Activated CD4-positive, alpha-beta T cell treated with anti-CD3 and anti-CD28 coated beads, Interleukin-10, Interleukin-2, amounts not matched to agents 100 ng/mL and 50 ng/mL, durations not matched to agents 16 hours and 8 hours (primary cell): ENCODE results near the gene ITIH5.

Experiments
- DNase-seq: peaks from one replicate; pipeline ENCODE4 v3.0.0-alpha.2; 2020

Gene ITIH5

DNA sequence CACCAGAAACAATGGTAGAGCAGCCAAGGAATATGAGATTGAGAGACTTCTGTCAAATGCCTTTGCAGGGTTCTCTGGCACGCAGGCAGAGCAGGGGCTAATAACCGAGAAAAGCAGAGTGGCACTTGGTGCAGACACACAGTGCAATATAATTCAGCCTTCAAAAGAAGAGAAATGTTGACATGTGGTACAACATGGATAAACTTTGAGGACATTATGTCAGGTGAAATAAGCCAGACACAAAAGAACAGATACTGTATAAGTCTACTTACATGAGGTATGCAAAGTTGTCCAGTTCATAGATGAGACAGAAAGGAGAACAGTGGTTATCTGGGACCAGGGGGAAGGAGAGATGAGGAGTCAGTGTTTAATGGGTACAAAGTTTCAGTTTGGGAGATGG, 41.8 kb downstream of the ITIH5 start:
- DNase-seq, result no peak

DNA sequence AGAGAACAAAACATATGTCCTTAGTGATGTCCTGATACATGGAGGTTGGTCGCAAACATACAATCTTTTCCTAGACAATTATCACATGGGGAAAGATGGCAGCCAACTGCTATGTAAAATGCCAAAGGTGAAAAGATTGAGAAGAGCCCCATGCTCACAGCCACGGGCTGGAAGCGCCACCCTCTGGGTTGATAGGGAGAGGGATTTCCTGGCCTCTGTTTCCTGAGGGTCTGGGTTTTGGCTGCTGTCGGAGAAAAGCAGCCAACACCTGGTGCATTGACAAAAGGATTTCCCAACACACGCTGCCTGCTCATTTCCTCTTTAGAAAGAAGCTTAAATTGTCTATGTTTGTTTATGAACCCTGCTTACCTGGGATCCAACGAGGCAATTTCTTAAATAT, 43.8 kb downstream of the ITIH5 start:
- peak; percentile 7 for DNase-seq

DNA sequence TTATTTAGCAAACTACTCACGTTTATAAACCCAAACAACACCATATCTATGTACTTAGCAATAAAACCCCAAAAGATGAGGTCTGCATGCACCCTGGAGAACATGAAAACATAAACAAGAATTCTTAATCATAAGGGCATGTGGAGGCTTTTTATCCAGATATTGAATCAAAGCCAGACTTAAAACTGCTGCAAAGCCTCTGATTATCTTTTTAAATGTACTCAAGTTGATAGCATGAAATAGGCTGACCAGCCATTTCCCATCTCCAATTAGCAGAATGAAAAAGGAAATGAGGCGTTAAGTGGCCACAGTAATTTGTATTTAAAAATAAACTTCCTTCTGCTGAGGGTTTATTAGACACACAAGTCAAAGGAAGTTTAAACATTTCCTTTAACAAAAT, 48.3 kb downstream of the ITIH5 start:
- DNase-seq, result no peak

DNA sequence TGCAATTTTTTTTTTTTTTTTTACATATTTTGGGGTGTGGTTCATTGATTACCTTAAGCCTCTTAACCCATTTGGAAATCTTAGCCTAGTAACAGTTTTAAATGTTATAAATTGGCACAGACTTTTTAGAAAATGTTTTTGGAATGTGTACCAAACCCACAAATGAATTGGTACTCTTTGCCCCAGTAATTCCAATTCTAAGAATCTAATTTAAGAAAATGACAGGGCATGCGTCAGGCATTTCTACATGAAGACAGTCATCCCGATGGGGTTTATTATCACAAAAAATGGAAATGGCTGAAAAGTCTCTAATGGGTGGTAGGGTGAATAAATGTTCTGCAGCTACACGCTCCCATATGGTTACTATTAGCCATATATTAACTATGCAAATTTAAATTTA, 54.9 kb downstream of the ITIH5 start:
- DNase-seq, result no peak

DNA sequence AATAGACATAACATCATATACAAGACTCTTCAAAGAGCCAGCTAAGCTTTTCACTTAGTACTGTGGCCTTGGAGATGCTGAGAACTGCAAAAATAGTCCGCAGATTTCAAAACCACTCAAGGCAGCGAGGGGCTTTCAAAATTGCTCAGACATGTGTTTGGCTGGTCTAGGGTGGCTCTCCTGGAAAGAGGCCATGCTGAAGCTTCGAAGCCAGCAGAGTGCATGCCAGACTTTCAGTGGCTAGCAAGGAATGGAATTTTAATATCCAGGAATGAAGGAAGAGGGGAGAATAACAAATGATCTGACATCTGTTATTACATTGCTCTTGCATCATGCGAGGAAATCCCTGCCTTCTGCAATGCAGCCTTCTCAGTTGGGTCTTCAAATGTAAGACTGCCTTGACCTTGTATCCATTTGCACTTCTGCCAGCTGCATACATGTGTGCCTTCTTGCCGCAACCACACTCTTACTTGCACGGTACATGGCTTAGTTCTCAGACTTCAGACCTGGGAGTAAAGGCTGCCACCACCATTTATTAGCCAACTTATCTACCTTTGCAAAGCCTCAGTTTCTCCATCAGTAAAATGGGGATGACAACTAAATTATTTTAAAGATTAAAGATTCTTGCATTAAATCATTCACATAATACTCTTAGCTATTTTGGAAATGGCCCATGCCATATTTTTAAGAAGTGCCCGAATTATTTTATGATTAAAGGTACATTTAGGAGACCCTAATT, 55.9 kb downstream of the ITIH5 start:
- no peak for DNase-seq

DNA sequence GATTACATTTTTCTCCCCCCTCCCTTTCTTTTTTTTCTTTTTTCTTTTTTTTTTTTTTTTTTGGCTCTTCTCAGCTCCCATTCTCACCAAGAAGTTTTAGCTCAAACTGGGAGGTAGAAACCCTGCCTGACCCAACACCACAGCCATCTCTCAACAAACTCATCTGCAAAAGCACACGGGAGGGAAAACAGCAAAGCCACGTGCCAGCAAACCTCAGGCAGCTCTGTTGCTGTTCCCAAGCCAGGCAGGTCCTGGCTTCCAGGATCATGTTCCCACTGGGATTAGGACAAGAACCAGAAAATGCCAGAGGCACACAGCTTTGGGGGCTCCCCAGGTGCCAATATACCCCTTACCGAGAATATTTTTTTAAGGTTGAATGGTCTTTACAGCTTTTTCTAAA, 56.7 kb downstream of the ITIH5 start:
- DNase-seq, result no peak

DNA sequence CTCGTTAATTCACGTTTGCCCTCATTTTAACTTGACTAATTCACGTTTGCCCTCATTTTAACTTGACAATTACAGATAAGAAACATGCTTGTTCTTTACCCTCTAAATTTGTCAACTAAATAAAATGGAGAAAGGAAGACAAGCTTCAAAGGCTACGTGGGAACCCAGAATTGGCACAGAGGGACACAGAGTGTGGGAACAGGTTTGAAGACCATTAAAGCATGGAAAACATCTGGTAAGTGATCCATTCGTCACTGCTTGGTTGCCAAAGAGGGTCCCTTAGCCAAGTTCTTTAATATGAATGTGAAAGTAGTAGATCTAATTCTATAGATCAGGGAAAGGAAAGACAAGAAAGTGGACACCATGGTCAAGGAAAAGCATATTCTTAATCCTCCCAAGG, 57.2 kb downstream of the ITIH5 start:
- no peak for DNase-seq

DNA sequence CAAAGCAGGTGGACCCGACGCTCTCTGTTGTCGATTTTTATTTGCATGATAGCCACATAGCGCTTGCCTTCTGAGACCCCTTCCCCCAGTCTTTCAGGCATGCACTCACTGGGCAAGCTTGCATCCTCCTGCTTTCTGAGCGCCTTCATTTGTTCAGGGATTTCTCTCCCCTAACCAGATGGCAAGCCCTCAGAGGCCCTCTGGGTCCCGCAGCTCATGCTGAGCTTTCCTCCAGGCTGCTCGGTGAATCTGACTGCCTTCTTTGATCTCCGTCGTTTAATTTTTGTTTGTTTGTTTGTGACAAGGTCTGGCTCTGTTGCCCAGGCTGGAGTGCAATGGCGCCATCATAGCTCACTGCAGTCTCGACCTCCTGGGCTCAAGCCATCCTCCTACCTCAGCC, 58.8 kb downstream of the ITIH5 start:
- DNase-seq, result no peak

DNA sequence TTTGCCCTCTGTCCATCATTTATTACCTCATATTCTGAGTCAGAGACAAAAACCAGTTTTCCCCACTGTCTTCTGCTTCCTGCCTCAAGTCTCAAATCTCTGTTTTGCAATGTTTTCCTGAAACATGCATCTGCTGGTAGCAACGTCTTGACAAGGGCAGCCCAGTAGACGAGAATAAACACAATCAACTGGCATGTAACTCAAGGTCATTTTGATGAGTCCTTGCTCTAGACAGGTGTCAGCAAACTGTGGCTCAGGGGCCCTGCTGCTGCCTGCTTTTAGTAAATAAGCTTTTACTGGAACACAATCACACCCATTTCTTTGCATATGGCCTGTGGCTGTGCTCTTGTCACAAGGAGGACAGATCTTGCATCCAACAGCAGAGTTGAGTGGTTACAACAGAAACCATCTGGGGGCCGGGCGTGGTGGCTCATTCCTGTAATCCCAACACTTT, 59.8 kb downstream of the ITIH5 start:
- no peak for DNase-seq

DNA sequence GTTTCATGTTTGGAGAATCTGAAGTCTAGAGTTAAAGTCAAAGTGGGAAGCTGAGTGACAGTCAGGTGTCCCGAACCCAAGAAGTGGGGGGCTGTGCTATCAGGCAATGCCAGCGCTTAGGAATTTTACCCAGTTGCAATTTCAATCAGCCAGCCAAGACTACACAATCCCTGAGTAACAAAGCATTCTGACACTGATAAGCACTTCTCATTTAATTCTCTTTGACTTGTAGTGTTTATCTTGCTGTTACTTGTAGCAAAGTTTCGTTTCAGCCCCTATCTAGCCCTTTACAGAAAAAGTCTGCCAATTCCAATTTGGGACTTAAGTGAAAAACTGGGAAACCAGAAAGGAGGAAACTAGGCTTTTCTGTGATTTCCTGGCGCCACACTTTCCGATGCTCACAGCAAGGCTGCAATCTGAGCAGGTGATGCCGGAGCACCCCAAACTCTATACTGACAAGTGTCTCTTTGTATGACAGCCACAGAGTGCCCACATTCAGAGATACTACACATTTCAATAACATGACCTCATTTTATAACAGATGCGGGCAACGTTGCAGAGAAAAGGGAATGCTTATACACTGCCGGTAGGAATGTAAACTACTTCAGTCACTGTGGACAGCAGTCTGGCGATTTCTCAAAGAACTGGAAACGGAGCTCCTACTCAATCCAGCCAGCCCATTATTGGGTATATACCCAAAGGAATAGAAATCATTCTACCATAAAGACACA, 61.0 kb downstream of the ITIH5 start:
- DNase-seq, result no peak

DNA sequence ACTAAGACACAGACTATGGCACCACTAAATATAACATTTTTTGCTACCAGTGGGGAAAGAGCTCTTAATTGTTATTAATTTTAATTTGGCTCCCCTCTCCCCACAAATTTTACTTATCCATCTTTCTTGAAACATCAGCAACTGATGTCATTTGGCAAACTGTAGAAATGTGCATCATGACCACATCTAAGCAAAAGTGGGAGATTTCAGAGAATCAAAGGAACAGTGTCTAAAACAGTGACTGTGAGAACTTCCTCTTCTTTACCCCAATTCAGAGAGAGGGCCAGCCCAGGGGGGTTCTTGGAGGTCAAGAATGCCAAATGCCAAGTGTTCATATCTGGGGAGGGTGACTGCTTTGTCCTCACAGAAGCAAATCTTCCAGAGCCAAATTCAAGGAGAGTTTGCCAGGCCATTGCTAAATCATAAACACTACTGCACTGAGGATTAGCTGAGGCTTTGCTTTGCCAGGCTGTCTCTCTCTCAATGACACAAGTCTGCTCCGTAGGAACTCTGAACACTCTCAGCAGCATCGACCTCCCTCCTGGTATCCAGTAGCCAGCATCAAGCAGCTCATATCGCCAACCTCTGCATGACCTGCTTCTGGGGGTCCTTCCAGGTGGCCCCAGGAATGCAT, 65.6 kb downstream of the ITIH5 start:
- DNase-seq, result no peak

DNA sequence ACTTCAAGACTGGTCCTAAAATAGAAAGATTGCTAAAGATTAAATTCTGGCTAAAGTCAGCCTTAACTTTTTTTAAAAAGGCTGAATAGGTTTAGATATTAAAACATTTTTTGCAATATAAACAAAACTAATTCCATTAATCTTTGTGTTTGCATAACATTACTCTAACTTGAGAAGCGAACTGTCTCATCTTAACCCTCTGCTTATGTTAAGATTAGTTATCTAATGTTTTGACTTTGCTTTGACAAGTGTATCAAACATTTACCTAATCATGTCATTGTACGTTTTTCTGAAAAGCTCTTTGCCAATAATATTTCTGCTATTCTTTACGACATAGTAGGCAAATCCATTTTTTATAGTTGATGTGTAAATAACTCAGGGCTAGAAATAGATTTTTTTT, 68.0 kb downstream of the ITIH5 start:
- no peak for DNase-seq

DNA sequence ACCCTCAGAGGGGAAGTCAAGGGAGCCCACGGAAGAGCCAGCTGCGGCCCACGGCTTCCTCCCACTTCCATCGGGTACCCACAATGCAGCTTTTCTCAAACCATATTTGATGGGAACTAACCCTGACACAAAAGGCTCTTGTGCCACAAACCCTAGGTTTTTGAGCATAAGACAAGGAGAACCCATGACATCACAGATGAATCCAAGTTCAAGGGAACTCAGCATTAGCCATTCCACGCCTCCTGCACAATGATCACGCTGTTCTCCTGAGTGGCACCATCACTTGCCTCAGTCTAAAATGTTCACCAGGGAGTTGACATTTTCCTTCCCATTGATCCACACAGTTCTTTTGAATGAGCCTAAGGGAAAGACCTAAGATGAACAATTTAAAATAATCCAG, 70.4 kb downstream of the ITIH5 start:
- DNase-seq, result no peak

DNA sequence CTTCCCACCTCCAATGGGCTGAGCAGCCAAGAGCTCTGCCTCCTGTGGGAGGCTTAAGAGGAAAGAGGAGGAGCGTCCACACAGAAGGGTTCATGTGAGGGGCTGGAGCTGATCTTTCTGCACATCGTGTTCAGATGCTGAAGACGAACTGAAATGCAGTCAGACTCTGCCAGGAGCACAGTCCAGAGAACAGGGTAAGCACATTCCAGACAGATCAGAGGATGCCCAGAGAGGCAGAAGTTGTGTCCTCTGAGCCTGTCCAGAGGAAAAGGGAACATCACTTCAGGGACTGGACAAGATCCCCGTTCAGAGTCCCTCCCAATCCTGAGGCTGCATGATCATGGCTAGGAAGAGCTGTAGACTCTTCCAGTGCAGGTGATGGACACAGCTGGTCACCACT, 72.9 kb downstream of the ITIH5 start:
- no peak for DNase-seq

DNA sequence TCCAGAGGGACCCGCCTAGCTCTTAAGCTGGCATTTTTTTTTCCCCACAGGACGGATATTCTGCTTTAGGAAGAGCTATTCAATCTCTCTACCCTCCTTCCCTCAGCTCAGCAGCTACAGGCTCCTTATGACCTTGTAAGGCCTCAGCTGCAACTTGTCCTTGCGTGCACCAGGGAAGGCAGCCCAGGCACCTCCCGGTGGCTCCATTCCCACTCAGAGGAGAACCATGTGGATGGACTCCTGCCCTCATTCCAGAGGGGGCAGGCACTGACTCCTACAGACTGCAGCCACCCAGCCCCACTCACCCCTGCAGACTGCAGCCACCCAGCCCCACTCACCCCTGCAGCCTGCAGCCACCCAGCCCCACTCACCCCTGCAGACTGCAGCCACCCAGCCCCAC, 73.7 kb downstream of the ITIH5 start:
- DNase-seq, result no peak

DNA sequence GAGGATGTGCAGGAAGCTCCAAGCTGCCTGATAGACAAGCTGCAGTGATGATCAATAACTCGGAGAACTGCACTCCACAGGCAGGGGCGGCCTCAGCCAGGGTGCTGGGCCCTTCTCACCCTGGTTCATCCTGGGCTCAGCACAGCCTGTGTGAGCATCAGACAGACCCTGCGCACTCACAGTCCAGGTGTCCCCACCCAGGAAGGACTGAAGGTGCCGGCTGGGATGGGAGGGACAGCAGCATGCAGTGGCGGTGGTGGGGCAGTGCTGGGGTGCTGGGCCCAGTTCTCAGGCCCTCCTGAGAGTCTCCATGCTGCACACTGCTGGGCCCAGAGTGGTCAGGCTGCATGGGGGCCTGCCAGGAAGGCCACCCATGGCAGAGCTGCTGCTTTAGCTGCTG, 74.1 kb downstream of the ITIH5 start:
- DNase-seq, result no peak

DNA sequence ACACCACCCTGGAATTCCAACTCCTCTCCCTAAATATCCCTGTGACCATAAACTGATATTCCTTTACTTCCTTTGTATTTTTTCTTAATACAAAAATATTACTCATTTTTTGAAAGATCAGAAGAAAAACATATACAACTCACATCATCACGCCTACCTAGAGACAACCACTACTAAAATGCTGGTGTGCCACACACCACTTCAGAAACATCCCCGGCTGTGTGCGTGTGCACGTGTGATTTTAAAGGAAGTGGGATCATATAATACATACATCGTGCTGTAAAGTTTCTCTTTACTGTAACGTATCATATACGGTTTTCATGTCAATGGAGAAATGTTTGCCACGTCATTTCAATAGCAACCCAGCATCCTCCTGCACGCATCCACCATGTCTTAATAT, 76.5 kb downstream of the ITIH5 start:
- no peak for DNase-seq

DNA sequence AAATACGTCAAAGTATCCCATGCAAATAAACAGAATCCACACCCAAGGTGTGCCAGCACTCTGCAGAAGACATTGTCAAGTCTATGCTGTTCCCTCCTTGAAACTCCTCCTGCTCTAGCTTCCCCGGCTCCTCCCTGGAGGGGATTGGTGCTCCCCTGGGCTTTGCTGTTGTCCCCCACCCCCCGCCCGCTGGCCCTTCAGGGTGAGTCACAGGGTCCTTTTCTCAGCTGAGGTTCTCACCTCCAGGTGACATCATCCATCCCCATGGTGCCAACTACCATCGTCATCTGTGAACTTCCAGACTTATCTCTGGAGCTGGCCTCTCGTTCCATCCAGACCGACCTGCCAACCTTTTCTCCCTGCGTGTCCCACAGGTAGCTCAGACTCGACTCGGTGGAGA, 77.0 kb downstream of the ITIH5 start:
- DNase-seq, result no peak

DNA sequence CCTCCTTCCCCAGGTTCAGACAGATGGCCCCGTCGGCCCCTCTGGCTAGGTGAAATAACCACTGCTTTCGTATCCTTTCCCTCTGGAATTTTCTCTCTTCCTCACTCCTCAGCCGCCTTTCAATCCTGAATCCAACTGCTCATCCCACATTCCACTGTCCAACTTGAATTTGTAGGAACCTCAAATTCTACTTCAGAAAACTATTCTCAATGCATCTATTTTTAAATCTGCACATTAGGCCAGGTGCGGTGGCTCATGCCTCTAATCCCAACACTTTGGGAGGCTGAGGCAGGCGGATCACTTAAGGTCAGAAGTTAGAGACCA, 78.9 kb downstream of the ITIH5 start:
- no peak for DNase-seq

DNA sequence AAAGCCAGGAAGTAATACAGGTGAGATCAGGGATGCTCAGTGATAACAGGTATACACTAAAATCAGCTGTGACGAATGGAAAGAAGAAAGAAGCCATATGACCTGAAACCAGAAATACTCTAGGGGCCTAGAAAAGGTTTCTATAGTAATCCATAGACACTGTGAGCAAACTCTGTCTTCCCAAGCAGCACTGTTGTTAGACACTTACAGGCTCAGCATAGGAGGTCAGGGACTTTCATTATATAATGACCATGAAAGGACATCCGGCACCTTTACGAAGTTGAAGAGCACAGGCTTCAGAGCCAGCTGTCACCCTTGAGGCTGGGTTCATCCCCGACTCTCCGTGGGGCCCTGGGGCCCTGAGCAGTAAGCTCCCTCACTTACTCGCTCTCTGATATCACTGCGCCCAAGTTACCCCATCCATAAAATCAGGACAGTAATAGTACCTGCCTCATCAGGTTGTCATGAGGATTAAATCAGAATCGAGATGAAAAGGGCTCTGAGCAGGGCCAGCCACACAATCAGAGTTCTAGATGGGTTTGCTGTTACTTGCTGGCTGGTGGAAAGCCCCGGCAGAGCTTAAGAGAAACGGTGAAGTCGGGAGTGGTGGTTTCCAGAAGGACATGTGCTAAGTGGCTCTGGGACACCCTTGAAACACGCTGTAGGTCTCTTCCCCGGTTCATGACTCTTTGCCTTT, 79.5 kb downstream of the ITIH5 start:
- no peak for DNase-seq

DNA sequence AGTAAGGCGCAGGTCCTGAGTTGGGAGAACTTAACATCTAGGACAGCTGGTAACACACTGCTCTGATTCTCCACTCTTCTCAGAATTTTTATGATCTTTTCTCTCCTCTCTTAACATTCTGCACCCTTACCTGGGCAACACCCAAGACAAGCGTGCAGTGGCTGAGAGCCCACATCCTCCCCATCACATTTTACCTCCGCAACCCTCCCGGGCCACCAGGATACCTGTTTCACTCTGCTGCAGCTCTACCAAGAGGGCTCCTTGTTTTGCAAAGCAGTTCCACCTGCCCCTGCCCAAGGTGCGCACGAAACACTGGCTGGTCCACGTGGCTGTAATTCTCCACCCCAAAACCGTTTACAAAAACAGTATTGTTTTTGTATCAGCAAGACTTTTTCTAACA, 81.5 kb downstream of the ITIH5 start:
- no peak for DNase-seq

DNA sequence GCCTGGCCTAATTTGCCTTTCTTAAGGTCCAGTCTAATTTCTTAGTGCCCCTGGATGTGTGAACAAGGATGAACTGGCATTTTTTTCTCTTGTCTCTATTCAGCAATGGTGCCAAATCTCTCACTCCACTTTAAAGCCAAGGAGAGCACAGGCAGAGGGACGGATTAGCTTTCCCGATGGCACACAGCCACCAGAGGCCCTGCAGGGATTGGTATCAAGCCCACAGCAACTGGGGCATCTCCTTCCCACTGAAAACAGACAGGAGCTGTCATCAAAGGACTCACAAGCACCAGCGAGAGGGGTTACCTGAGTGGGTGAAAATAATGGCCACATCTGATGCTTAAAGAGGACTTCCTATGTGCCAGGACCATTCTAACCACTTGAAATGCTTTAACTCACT, 83.1 kb downstream of the ITIH5 start:
- no peak for DNase-seq

DNA sequence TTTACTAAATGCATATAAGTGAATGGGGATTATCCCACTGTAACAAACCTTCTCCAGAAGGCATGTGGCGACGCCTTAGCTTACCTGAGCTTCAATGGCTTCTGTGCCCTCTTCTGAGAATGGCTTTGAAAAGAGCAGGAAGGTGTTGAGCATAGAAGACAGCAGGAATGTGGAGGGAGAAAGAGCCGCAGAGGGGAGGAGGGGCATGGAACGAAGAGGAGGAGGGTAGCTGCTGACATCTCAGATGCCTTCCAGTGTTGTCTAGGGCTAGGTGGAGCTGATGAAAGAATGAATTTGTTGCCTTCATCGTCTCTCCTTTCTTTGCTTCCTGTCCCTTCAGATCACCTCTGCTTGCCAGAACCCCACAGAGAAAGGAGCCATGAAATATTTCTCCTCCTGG, 86.2 kb downstream of the ITIH5 start:
- DNase-seq, result no peak

DNA sequence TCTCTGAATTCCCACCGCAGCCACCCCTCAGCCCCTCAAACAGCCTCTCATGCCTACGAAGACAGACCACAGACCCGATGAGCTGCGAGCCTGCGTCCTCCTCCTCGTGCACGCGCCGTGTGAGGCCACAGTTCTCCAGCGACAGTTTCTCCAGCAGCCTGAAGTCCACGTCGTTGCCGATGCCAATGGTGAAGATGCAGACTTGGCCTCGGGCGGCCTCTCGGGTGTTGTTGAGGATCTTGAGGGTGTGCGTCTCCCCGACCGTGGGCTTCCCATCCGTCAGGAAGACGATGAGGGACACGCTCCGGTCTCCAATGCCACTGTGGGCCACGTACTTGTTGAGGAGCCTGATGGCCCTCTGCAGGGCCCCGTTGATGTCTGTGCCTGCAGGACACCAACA, 87.1 kb downstream of the ITIH5 start:
- DNase-seq, result no peak
